GM19043 (cell line): ENCODE measurements around the gene SMARCC2.
"Not testable (repeated sequence)": the region's sequence is repeated elsewhere in the genome, so short reads cannot be mapped to it uniquely, and the experiment has no call there.

ENCODE experiments used
- ATAC-seq: cut with Tn5 transposase; IDR thresholded peaks from one replicate; pipeline ENCODE4 v1.9.1; 2021; ENCODE audit warnings: low read depth; ENCODE audit not compliant: unreplicated experiment

Gene SMARCC2

DNA sequence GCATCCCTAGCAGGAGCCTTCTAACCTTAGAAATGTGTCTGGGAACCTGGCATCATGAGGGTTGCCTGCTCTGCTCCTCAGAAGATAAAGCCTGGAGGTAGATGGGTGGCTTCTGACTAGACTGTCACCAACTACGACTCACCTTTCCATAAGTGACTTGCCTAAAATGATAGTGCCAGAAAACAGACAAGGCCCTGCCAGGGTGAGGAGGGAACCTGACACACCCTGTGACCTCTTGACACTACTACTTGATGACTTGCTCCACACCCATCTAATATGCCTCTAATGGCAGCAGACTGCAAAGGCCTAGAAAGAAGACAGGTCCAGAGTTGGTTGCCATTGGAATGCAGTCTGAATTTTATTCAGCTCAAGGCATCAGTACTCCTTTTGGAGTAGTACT, 23.1 kb upstream of the SMARCC2 start:
- ATAC-seq = no peak

DNA sequence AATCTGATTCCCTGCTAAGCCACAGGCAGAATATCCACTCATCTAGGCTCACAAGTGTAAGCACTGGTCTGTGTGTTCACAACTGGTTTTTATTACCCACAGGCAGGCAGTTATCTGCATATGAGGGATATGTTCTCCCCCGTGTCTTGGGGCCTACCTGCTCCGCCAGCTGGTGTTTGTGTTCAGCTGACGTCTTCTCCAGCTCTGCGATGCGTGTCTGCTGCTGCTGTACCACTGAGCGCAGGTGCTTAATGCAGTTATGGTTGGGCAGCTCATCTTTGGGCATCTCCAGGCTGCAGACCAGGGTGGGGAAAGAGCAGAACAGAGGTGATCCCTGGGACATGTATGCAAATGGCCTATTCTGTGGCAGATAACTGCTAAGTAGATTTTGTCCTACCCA, 18.7 kb upstream of the SMARCC2 start:
- no peak for ATAC-seq

DNA sequence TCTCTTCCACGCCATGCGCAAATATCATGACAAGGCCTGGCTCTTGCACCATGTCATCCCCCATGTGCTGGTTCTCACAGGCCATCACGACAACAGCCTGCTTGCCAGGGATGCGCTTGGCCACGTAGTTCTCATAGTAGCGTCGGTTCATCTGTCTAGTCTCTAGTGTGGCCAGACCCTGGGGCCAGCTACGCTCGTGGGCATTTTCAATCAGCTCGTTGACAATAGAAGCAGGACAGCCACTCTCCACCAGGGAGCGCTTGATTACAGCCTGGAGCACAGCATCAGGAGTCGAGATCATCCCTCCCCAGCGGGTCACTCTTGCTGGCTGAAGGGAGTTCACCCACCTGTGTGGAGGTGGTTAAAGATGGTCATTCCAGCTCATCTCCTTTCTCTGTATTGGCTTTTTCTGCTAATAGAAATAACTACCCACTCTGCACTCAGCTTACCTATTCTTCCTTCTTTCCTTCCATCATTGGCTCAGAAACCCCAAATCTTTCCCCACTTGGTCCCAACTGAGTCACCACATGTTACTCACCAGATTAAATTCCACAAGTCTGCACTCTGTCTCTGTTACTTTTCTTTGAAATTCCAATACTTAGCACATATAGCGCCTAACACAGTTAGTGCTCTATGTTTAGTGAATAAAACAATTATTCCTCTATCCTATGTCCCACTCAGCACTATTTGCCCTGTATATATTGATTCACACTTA, 17.3 kb upstream of the SMARCC2 start:
- ATAC-seq = no peak

DNA sequence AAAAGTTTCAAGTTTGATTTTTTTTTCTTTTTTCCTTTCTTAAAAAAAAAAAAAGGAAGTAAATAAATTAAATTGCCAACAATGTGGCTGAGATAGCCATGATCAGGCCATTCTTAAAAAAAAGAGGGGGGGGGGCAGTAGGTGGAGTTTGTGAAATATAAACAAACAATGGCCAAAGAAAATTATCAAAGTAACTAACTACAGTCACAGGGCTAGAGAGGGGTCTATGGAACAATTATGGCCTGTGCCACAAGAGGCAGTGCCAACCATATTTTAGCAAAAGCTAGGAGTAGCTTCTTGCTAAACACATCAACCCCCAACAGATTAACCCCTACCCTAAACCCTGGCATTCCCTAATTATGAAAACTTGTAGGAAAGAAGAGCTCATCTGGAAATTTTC, 16.2 kb upstream of the SMARCC2 start:
- ATAC-seq = no peak

DNA sequence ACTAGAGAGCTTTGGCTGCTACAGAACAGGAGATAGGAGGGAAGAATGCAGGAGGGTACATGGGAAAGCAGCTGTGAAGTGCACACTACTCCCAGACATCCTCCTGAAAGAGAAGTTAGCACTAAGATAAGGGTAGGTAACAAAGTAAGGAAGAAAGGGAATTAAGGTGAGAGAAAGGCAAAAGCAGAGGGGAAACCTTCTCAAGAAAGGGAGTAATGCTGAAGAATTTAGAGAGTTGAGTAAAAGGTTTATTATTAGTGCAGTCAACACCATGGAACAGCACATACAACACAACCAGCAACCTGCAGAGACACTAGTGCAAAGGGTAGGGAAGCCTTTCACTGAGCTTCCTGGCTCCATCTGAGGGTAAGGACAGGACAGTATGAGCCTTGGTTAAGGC, 15.0 kb upstream of the SMARCC2 start:
- no peak for ATAC-seq

DNA sequence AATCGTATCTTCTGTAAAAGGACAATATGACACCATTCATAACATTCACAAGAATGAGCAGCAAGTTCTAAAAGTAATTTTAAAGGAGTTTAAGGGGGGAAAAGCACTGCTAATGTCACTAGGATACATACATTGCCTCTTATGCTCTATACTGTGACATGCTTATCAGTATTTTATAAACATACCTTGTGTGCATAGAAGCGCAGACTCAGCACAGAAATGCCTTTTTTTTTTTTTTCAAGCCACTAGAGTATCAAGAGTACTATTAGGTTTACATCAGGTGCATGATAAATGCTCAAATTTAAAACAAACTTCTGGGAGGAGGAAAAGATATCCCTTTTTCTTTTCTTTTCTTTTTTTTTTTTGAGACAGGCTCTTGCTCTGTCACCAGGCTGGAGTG, 13.6 kb upstream of the SMARCC2 start:
- no peak for ATAC-seq

DNA sequence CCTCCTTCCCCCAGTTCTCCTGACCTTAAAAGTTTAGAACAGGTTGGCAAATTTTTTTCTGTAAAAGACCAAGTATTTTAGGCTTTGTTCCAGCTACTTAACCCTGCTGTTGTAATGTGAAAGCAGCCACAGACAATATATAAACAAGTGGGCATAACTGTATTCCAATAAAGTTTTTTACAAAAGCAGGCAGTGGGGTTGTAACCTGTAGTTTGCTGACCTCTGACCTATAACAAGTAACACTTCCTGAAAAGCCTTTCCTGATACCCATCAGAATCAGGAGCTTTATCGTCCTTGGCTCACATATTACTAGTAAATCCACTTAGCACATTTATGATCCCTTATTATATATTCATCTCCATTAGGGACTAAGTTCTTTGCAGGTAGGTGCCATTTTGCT, 13.1 kb upstream of the SMARCC2 start:
- no peak for ATAC-seq

DNA sequence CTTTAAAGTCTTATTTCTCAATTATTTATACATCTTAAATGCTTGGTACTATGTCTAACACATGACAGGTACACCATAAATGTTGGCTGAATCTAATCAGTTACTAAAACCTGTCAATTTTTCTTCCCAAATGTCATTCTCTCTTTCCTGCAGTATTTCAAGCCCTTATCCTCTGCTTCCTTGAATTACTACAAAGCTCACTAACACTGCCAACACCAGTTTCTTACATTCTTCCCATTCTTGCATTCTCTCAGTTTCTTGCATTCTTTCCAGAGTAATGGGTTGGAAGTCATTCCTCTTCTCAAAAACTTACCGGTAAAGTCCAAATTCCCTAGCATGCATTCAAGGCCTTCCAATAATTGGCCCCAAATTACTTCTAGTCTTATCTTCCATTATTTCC, 9.6 kb upstream of the SMARCC2 start:
- ATAC-seq = no peak

DNA sequence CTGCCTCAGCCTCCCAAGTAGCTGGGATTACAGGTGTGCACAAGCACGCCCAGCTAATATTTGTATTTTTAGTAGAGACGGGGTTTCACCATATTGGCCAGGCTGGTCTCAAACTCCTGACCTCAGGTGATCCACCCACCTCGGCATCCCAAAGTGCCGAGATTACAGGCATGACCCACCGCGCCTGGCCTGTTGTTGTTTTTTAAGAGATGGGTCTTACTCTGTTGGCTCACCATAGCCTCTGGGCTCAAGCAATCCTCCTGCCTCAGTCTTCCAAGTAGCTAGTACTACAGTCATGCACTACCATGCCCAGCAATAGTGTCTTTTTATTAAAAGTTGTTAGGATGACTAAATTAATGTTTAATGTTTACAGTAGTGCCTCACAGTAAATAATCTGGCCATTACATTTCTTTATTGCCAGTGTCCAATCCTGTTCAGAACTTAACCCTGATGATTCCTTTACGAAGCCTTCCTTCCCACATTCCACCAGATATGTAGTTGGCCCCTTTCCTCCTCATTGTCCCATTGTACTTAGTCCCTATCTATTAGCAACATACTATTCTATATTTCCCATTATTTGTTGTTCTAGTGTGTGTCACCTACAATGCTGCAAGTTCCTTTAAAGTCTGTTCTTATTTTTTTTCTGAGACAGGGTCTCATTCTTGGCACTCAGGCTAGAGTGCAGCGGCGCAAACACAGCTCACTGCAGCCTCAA, 8.8 kb upstream of the SMARCC2 start:
- no peak for ATAC-seq

DNA sequence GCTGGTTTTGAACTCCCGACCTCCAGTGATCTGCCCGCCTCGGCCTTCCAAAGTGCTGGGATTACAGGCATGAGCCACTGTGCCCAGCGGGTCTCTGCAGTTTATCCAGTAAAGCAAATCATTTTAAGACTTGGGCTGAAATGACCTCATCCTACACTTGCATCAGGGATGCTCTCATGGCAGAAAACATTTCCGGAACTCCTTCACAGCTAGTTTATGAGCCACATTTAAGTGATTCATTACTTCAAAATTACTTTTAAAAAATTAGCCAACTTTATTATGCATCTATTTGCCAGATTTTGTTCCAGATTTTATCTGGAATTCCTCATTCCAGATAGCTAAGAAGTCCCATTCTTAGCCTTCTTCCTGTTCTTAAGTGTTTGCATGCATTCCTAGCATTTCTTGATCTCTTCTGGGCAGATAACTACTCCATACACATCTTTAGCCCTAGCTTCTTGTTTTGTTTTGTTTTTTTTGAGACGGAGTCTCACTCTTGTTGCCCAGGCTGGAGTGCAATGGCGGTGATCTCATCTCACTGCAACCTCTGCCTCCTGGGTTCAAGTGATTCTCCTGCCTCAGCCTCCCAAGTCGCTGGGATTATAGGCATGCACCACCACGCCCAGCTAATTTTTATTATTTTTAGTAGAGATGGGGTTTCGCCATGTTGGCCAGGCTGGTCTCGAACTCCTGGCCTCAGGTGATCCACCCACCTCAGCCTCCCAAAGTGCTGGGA, 7.7 kb upstream of the SMARCC2 start:
- ATAC-seq = not testable (repeated sequence)

DNA sequence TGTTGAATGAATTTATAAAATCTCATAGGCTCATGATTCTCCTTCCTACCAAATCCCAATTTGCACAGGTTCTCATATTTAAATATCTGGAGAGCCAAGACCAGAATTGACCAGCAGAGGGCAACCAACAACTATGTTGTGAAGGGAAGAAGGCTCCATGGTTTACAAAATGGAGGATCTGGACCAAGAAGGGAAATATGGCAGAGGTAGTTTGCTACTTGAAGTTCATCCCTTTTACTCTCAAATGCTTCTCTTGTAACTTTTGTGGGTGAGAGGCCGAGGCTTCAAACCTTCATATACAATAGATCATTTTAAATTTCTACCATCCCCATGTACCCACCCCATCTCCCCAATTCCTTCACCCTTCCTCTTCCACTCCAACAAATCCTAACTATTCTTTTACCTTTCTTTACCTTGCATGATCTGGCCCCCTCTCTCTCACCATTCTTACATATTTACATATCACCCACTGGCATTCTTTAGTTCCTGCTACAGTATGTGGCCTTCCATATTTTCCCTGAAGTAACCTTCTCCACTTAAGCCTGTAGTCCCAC, 3.8 kb upstream of the SMARCC2 start:
- ATAC-seq = no peak

DNA sequence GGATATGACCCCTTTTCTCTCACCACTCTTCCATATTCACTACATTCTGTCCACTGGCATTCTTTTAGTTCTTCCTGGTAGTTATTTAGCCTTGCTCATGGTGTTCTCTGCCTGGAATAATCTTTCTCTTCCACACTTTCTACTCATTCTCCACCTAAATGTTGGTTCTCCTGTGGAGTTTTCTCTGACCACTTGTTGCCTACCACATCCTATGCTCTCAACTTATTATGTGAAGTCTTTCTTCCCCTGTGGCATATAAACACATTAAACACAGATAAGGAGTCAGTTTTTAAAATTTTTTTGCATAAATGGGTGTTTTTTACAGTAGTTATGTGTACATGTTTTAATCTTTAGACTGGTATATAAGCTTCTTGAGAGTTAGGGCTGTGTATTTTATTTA, 3.3 kb upstream of the SMARCC2 start:
- ATAC-seq = no peak

DNA sequence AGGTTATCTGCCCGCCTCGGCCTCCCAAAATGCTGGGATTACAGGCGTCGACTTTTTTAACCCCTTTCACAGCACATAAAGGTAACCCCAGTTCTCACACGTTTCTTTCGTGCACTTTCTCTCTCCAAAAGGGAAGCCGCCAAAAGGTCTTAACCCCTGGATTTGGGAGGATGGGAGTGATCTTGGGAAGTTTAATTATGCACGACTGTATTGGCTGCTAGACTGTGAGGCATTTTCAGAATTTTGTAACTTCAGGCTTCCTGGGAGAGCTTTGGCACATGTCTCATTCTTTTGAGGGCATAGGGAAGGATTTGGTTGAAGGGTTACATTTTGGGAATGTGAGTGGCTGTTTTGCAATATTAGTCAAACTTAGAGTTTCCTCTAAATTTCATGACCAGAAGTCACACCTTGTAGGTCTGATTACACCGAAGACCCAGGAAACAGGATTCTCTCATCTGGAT, 1.4 kb upstream of the SMARCC2 start:
- no peak for ATAC-seq

DNA sequence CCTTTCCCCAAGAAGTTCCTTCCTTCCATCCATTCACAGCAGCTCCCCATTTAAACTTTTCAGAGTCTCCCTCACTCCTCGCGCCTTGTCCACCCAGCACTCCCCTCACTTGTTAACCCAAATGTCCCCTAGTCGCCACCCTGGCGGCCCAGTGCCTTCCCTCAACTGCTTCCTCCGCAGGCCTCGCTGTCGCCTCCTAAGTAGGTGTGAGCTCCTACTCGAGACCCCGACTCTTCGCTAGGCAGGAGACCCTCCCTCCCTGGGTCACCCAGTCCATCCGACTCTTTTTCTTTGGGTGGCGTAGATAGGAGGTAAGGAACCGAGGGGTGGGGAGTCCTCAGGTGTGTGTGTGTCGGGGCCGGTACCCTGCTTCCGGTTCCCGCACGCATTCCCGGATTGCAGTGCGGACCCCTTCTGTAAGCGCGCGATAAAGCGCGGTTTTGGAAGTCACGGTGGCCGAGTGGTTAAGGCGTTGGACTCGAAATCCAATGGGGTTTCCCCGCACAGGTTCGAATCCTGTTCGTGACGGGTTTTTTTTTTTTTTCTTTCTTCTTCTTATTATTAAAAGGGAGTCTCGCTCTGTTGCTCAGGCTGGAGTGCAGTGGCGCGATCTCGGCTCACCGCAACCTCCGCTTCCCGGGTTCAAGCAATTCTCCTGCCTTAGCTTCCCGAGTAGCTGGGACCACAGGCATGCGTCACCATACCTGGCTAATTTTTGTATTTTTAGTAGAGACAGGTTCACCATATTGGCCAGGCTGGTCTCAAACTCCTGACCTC, 823 bp upstream of the SMARCC2 start:
- peak; percentile 7 for ATAC-seq

DNA sequence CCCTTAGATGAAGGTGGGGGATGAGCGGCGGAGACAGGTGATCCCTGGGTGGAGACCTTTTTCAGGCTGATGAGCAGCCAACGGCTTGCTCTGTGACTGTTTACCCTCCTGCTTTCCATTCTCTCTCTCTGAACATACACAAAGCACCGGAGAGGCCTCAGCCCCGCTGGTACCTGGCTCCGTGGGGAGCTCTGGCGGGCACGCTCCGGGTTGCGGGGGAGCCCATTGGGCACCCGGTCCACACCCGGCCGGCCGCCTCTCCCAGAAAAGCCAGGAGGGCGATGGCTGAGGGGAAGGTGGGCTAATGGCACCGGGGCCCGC, 545 bp downstream of the SMARCC2 start:
- ATAC-seq = no peak

DNA sequence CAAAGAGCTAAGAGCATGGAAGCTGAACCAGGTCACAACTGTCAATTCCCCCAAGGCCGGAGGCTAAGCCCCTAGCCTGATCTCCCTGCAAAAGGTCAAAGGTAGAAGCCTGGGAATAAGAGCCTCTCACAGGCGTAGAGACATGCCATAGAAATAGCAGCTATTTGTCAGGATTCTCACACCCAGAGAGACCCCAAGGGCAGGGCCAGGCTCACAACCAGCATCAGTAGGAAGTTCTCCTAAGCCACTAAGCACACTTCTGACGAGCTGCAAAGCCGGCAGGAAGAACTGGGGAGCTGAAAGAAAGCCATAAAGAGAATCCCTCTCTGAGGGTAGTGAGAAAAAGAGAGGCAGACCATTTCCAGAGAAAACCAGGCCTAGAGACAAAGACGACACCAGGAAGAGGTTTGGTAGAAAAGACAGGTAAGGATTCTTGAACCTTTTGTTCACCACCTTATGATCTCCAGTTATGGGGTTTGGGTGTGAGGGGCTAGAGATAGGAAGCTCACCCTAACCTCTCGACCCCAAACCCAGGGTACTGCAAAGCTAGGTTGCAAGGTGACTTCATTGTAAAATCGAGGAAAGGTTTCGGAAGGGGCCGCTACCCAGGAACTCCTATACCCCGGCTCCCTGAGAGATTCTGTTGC, 1.0 kb downstream of the SMARCC2 start:
- no peak for ATAC-seq

DNA sequence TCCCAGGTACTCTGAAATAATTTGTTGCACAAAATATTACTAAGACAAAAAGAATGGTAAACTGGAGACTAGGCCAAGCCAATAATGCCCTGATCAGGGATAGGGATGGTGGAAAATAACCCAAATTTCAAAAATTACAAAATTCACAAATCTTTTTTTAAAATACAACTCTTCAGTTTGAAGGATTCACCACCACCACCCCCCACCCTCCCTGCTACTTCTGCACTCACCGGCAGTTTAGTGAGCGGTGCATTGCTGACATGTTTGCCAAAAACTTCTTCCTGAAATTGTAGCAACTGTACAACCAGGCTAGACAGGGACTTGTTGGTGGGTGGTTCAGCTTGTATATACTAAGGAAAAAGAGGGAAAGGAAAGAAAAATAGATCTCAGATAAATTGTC, 2.3 kb downstream of the SMARCC2 start:
- no peak for ATAC-seq

DNA sequence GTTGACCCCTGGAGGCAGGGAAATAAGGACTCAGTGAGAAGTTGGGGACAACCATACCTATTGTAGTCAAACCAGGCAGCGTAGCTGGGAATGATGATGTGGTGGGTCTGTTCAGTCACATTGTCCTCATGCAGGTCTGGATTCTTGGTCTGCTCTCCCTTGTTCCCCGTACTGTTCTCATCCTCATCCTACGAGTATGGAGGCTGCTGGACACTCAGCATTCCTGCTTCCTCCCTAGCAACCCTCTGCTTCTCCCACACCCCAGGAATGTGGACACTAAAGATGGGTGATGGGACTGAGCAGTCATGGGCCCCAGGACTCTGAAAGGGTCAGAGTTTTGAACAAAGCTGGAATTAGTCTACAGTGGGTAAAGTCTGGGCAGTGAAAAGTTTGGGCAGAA, 10.9 kb downstream of the SMARCC2 start:
- ATAC-seq = no peak

DNA sequence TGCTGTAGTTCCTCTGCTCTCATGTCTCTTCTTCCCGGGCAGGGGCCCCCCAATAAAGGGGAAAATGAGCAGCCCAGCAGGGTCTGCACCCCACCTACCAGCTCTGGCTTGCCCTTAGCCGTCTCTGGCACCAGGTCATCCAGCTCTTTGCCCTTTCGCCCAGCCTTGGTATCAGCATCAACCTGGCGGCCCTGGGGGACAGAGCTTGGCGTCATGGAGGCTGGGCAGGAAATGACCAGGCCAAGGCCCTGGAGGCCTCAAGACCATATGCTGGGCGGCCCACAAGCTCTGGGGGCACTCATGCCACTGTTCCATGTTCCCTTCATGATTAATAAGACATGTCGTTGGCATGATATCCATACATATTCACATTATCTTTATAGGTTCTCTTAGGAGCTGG, 16.4 kb downstream of the SMARCC2 start:
- ATAC-seq = no peak

DNA sequence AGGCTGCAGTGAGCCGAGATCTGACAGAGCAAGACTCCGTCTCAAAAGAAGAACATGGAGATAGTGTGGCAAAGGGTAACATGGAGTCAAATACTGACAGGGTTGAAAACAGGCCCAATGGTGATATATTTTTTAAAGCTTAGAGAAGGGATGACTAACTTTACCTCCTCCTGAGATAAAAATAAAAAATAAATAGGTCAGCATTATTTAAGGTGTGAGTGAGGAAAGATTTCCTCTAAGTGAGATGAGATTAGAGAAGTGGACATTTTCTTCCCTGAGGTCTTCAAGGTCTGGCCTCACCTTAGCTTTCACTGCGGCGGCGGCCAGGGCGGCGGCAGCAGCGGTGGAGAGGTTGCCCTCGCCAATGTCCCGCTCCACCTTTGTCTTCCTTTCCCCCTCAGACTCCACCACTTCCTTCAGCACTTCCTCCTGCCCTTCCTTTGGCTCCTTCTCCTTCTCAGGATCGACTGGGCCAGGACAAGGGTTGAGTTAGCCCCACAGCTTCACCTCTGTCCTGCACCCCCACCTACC, 20.0 kb downstream of the SMARCC2 start:
- ATAC-seq = no peak
